Peyer's patch (tissue), 4 donors: ENCODE results near the gene STIM2.

Experiments used
- CTCF ChIP-seq, 6 experiments: fragments of 450-650 bp in 4 of 6; fragments of 200-600 bp in 2 of 6; sonication (generic) in 1 of 6; IDR thresholded peaks; one replicate each; pipeline ENCODE4 v1.5.1; 2017 to 2019; ENCODE audit warnings: antibody characterized with exemption in 6 of 6, mild to moderate bottlenecking in 3 of 6, moderate library complexity in 1 of 6
- POLR2A ChIP-seq, 2 donors: fragments of 450-650 bp; IDR thresholded peaks; one replicate each; pipeline ENCODE4 v1.5.1; 2017; ENCODE audit warnings: antibody characterized with exemption in 2 of 2, mild to moderate bottlenecking in 2 of 2, moderate library complexity in 2 of 2

- TF ChIP-seq CTCF (IDR thresholded peaks at IDR 0.05) (no peak), POLR2A (IDR thresholded peaks at IDR 0.05) (no peak)
These were observed 162.7 kb downstream of the STIM2 start for GRCh38 chr4:27023366-27023765.
